Liver (tissue), 3 donors: Measurements from ENCODE around the gene HACL1.

Experiments used
- ATF3 ChIP-seq: IDR thresholded peaks from 2 replicates; pipeline ENCODE4 v1.6.1; 2016; ENCODE audit warnings: antibody characterized with exemption
- CTCF ChIP-seq: fragments of 150-350 bp; IDR thresholded peaks from 2 replicates; pipeline ENCODE4 v1.5.1; 2017; ENCODE audit warnings: improper control_type of control experiment, low read depth, low read length; ENCODE audit not compliant: missing input control
- FOXA1 ChIP-seq: IDR thresholded peaks from 2 replicates; pipeline ENCODE4 v1.6.1; 2016; ENCODE audit warnings: antibody characterized with exemption
- GABPA ChIP-seq, 2 donors: IDR thresholded peaks in 1 of 2; conservative IDR thresholded peaks in 1 of 2; 2 replicates each; pipeline ENCODE4 v1.6.1; 2016; ENCODE audit warnings: antibody characterized with exemption in 2 of 2, mild to moderate bottlenecking in 1 of 2, moderate library complexity in 1 of 2
- HNF4A ChIP-seq, 2 donors: conservative IDR thresholded peaks; 2 replicates each; pipeline ENCODE4 v1.6.1; 2016; ENCODE audit warnings: antibody characterized with exemption in 2 of 2, mild to moderate bottlenecking in 2 of 2
- JUND ChIP-seq, 2 donors: IDR thresholded peaks; 2 replicates each; pipeline ENCODE4 v1.6.1; 2016; ENCODE audit warnings: antibody characterized with exemption in 2 of 2
- MAX ChIP-seq: IDR thresholded peaks from 2 replicates; pipeline ENCODE4 v1.6.1; 2016; ENCODE audit warnings: antibody characterized with exemption
- RAD21 ChIP-seq, 2 donors: IDR thresholded peaks; 2 replicates each; pipeline ENCODE4 v1.6.1; 2016; ENCODE audit warnings: antibody characterized with exemption in 2 of 2, mild to moderate bottlenecking in 2 of 2
- REST ChIP-seq: IDR thresholded peaks from 2 replicates; pipeline ENCODE4 v1.6.1; 2016; ENCODE audit warnings: antibody characterized with exemption, mild to moderate bottlenecking
- RXRA ChIP-seq, 2 donors: IDR thresholded peaks; 2 replicates each; pipeline ENCODE4 v1.6.1; 2017 to 2018; ENCODE audit warnings: antibody characterized with exemption in 2 of 2, mild to moderate bottlenecking in 1 of 2
- SP1 ChIP-seq: IDR thresholded peaks from 2 replicates; pipeline ENCODE4 v1.6.1; 2018; ENCODE audit warnings: antibody characterized with exemption, mild to moderate bottlenecking
- TAF1 ChIP-seq: conservative IDR thresholded peaks from 2 replicates; pipeline ENCODE4 v1.6.1; 2016; ENCODE audit warnings: antibody characterized with exemption, mild to moderate bottlenecking
- YY1 ChIP-seq: IDR thresholded peaks from 2 replicates; pipeline ENCODE4 v1.6.1; 2016; ENCODE audit warnings: antibody characterized with exemption, mild to moderate bottlenecking
- donor health status: healthy.
- donor health status: healthy.

GRCh38 chr3:15610082-15610759, 8.9 kb upstream of the HACL1 start:
- TF ChIP-seq CTCF: no peak
- TF ChIP-seq HNF4A (conservative IDR thresholded peaks at IDR 0.05): peak; percentile 65 to 76
- peak in 1 of 2 donors; percentile 60 for TF ChIP-seq JUND (IDR thresholded peaks at IDR 0.05)
- peak; percentile 77 for TF ChIP-seq YY1
- TF ChIP-seq ATF3: no peak
- peak; percentile 22 for TF ChIP-seq FOXA1
- no peak for TF ChIP-seq REST
- peak in 1 of 2 donors; percentile 47 for TF ChIP-seq RAD21 (IDR thresholded peaks at IDR 0.05)
- TF ChIP-seq SP1: peak; percentile 74
- peak; percentile 55 for TF ChIP-seq MAX
- peak; percentile 73 to 81 for TF ChIP-seq RXRA (IDR thresholded peaks at IDR 0.05)
- TF ChIP-seq TAF1: no peak
- no peak for TF ChIP-seq GABPA (IDR thresholded peaks at IDR 0.05 in 1 of 2, conservative IDR thresholded peaks at IDR 0.05 in 1 of 2)
